Measurements from ENCODE around the gene PLSCR1.

DNA sequence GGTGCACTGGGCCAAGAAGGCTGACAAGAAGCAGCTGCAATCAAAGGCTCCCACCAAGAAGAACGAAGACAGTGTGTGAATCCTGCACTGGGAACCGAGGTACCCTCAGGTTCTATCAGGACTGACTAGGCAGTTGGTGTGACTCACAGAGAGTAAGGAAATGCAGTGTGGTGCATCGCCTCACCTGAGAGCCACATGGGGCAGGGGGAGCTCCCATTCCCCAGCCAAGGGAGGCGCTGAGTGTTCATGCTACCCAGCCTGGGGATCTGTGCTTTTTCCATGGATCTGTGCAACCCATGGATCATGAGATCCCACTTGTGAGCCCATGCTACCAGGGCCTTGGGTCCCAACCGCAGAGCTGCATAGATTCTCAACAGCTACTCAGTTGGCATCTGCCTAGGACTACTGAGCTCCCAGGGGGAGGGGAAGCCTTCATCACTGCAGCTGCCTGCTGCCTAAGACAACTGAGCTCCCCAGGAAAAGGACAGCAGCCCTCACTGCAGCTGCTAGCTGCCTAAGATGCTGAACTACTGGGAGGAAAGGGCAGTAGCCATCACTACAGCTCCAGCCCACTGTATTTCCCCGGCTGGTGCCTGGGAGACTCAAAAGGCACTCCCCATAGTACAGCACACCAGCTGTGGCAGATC, 68.2 kb downstream of the PLSCR1 start:
- TF ChIP-seq ZNF121 (CRISPR knock-in tag; IDR thresholded peaks at IDR 0.05) (no peak), ATF1 (CRISPR knock-in tag; IDR thresholded peaks at IDR 0.05) (no peak), TCF7 (CRISPR knock-in tag; IDR thresholded peaks at IDR 0.05; ENCODE audit: low read depth) (no peak)
- TF ChIP-seq, protein P1, sequence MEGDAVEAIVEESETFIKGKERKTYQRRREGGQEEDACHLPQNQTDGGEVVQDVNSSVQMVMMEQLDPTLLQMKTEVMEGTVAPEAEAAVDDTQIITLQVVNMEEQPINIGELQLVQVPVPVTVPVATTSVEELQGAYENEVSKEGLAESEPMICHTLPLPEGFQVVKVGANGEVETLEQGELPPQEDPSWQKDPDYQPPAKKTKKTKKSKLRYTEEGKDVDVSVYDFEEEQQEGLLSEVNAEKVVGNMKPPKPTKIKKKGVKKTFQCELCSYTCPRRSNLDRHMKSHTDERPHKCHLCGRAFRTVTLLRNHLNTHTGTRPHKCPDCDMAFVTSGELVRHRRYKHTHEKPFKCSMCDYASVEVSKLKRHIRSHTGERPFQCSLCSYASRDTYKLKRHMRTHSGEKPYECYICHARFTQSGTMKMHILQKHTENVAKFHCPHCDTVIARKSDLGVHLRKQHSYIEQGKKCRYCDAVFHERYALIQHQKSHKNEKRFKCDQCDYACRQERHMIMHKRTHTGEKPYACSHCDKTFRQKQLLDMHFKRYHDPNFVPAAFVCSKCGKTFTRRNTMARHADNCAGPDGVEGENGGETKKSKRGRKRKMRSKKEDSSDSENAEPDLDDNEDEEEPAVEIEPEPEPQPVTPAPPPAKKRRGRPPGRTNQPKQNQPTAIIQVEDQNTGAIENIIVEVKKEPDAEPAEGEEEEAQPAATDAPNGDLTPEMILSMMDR (IDR thresholded peaks at IDR 0.05), result no peak
